Activated CD4-positive, alpha-beta T cell treated with anti-CD3 and anti-CD28 coated beads, Interleukin-2, Interleukin-6, amounts not matched to agents 100 ng/mL and 50 ng/mL, durations not matched to agents 16 hours and 8 hours (primary cell): ENCODE results near the gene WAC.
A peak's percentile ranks its signal among the peaks of the same experiment; 100 is the strongest.

ENCODE experiments used
- DNase-seq: peaks from one replicate; pipeline ENCODE4 v3.0.0-alpha.2; 2020

WAC gene

GRCh38 chr10:28533571-28534304, 820 bp downstream of the WAC start:
- peak; percentile 74 for DNase-seq

DNA sequence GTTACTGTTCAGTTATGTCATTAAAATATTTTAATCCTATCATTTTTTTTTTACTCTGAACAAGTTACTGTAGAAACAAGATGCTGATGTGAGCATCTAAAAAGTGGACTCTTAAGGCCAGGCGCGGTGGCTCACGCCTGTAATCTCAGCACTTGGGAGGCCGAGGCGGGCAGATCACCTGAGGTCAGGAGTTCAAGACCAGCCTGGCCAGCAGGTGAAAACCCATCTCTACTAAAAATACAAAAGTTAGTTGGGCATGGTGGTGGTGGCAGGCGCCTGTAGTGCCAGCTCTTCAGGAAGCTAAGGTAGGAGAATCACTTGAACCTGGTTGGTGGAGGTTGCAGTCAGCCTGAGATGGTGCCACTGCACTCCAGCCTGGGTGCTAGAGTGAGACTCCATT, 2.9 kb downstream of the WAC start:
- no peak for DNase-seq

- DNase-seq = no peak
These were observed 5.7 kb downstream of the WAC start for GRCh38 chr10:28538595-28538994.

DNA sequence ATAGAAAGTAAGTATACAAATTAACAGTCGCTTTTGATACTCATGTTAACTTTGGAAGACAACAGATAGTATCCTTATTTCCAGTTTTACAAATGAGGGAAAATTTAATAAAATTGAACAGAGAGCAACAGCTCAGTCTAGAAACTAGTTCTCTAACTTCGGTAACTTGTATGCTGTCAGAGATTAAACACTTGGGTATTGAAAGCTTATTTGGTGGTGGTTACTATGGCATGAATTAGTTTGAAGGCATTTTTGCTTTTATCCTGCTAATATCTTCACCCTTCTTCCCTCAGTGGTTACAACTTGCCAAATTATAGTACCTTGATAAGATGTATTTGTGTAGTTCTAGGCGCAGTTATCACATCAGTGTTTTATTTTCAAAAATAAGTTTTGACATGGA, 7.2 kb downstream of the WAC start:
- no peak for DNase-seq

- no peak for DNase-seq
These were observed 8.9 kb downstream of the WAC start for GRCh38 chr10:28541717-28542365.

DNA sequence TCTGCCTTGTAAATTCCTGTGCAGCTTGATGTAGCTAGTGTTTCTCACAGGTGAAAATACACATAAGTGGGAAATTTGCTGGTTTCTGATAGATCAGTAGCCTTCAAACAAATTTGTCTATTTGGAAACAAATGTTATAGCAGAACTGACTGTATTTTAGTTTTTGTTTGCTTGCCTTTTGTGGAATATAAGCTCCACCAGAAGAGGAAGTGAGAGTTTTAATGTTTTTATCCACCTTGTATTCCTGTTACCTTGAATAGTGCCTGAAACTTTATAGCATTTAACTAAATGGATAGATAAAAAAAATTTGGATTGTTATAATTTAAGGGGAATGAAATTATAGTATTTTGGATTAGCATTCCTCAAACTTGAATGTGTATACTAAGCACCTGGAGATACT, 9.8 kb downstream of the WAC start:
- DNase-seq = no peak

DNA sequence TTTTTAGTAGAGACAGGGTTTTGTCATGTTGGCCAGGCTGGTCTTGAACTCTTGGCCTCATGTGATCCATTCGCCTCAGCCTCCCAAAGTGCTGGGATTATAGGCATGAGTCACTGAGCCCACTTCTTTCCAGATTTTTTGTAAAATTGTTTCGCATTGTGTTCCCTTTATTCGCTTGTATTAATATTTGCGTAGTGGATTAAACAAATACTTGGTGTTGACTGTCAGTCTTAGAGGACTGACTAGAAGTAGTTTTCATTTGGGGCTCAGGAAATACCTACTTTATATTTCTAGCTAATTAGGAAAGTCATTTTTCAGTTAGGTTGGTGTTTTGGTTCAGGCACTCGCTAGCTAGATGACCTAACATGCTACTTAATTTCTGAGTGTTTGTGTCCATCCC, 11.1 kb downstream of the WAC start:
- DNase-seq = no peak

DNA sequence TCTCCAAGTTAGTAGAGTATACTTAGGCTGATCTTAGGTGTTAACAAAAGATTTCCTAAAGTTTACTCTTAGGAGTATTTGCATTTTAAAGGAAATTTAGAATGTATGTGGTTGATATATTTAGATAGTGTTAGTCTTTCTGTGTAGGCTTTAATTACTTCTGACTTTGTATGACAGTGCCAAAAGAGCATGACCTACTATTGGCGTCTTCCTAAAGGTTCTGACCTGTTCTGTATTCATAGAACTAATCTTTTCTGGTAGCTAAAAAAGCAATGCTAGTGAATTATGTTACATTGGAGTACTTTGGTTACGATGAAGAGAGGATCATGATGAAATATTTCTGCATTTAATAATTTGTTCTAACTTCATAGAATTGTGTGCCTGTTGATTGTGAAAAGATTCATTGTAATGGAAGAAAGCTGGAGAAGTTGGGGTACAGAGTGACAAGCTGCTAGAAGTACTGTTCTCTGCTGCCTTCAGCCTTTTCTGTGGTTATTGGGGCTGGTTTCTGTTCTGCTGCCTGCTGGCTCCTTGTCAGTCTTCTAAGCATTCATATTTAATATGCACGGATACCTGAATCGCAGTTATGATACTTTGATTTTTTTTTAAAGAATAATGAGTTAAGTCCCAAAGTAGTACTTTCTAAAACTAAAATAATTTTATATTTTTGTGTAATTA, 13.2 kb downstream of the WAC start:
- DNase-seq = peak; percentile 17

- DNase-seq = peak; percentile 30
These were observed 16.0 kb downstream of the WAC start for GRCh38 chr10:28548781-28549498.

DNA sequence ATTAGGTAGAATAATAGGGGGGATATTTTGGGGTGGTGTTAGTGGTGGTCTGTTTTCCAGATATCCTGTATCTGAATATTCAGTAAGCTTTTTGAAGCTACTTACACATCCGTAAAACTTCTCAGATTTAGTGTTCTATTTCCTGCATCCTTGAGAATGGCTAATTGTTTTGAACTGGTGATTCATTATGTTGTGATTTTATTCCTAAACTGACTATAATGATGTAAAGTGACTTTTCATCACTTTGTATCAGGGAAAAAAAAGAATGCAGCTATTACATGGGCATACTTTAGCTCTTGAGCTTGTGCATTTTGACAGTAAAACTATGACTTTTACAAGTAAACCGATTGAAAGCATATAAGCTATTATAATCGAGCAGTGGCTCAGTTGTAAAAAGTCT, 18.2 kb downstream of the WAC start:
- DNase-seq = no peak

DNA sequence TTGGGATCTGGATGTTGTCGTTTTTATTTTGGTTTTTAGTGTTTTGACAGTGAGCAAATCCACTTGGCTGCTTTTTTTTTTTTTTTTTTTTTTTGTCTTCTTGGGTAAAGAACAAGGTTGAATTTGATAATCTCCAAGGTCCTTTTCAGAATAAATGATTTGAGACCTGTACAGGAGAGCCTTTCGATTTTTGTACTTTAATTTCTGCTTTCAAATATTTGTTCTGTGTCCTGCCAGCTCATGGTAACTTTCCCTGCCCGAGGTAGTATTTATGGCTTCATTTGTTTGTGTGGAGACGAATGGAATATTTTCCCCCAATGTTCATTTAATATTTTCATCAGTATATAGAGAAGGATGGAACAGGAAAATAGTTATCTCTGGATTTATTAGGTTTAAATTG, 19.9 kb downstream of the WAC start:
- no peak for DNase-seq

DNA sequence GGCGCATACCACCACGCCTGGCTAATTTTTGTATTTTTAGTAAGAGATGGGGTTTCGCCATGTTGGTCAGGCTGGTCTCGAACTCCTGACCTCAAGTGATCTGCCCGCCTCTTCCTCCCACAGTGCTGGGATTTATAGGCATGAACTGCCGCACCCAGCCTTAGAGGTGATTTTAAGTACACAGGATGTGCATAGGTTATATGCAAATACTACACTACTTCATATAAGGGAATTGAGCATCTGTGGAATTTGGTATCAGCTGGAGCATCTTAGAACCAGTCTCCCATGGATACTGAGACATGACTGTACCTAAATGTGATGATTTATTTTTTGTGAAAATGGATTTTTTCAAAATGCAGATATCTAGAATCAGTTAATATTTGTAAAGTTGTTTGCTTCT, 21.1 kb downstream of the WAC start:
- no peak for DNase-seq

- DNase-seq = no peak
These were observed 22.0 kb downstream of the WAC start for GRCh38 chr10:28554952-28555351.

DNA sequence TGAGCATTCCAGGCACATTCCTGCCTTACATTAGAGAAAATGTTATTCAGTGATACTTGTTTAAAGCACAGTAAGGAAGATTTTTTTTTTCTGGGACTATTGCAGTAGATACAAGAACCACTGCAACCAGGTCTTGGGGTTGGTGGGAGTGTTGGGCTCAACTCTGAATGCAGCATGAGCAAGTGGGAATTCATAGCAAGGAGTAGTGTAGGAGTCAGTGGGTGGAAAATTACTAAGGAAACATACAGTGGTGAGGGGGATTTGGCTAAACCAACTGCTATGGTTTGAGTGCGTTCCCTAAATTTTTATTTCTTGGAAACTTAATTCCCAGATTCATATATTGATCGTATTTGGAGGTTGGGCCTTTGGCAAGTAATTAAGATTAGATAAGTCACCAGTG, 22.4 kb downstream of the WAC start:
- DNase-seq = no peak

DNA sequence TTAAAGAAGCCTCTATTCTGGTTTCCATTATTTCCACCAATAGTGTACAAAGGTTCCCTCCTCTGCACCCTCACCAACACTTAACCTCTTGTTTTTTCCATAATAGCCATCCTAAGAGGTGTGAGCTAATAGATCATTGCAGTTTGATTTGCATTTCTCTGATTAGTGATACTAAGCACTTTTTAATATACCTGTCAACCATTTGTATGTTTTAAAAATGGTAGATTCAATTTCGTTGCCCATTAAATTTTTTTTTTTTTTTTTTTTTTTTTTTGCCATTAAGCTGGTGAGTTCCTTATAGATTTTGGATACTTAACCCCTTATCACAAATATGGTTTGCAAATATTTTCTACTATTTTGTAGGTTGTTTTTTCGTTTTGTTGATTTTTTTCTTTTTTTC, 23.2 kb downstream of the WAC start:
- DNase-seq = no peak

DNA sequence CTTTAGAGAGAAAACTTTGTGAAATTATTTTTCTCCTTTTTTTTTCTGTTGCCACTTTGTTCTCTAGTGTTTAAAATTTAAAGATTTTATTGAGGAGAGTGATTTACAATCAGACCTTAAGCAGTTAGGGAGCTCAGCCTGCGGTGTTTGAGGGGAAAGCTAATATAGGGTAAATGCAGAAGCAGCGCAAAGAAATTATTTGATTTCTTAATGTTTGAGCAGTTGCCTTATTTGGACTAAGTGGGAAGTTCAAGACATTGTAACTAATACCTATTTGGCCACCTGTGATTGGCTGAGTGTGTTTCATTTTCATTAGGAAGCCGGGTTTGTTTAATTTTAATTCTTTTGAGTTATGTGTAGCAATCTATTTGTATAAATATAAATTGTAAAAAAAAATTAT, 25.3 kb downstream of the WAC start:
- no peak for DNase-seq

DNA sequence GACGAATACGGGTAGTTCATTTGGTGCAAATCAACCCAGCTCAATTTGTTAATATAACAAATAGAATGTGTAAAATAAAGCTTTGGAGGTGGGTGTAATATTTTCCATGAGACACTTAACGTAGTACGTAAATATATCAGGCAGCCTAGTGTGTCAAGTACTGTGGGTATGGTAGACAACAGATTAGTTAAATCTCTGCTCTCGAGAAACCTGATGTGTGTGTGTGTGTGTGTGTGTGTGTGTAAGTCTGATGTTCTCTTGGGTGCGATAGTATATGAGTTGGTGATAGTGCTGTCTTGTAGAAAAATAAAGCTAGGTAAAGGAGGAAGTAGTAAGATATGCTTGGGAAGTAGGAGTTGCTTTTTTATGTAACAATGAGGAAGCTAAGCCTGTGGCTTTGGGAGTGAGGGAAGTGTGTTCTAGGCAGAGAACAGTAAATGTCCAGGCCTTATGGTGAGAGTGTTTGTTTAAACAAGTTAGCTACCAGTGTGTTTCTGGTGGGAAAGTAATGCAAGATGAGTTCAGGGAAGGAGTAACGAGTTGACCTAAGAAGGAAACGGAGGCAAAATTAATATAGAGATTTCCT, 26.1 kb downstream of the WAC start:
- no peak for DNase-seq

DNA sequence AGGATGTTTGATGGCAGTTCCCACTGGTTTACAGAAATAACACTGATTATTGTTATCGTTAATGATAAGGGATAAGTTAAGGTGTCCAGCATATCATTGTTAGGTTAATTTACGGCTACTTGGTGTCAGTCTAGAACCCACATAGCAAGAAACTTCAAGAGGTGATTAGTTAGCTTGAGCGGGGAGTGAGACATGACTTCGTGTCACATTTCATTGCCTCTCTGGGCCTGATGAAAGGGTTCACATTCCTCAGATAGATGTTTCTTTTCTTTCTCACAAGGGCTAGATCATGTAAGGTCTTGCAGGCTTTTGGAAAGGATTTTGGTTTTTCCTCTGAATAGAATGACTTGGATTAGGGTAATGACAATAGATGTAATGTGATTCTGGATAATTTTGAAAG, 26.7 kb downstream of the WAC start:
- DNase-seq = no peak

DNA sequence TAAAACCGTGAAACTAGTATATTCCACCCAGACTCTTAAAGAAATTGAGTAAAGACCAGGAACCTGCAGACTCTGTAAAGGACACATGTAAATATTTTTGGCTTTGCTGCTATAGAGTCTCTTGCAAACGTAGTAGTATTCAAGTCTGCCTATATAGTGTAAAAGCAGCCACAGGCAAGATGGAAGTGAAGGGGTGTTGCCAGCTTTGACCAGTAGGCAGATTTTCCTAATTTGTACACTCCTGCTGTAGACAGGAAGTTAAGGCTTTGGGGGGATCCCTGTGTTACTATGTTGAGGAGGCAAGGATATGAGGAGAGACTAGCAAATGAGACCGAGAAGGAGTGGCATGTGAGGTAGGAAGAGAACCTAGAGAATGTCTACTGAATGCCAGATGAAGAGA, 27.7 kb downstream of the WAC start:
- no peak for DNase-seq

DNA sequence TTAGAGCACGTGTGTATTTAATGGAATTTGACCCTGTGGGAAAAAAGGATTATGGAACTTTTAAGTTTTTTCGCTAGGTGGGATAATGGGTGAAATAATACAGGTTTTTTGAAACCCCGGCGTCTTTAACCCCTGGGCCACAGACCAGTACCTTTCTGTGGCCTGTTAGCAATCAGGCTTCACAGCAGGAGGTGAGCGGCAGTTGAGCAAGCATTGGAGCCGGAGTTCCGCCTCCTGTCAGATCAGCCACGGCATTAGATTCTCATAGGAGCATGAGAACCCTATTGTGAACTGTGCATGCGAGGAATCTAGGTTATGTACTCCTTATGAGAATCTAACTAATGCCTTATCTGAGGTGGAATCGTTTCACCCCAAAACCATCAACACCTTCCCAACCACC, 28.6 kb downstream of the WAC start:
- no peak for DNase-seq

DNA sequence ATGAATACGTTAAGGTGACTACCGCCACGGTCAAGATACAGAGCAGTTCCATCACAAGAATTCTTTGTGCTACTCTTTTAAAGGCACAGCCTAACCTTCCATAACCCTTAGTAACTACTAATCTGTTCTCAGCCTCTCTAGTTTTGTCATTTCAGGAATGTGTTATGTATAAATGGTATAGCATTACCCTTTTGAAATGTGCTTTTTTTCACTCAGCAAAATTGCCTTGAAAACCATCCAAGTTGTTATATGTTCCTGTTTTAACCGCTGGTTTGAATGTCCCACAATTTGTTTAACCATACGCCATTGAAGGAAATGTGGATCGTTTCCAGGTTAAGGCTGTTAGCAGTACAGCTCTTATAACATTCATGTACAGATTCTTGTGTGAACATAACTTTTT, 32.0 kb downstream of the WAC start:
- peak; percentile 26 for DNase-seq

DNA sequence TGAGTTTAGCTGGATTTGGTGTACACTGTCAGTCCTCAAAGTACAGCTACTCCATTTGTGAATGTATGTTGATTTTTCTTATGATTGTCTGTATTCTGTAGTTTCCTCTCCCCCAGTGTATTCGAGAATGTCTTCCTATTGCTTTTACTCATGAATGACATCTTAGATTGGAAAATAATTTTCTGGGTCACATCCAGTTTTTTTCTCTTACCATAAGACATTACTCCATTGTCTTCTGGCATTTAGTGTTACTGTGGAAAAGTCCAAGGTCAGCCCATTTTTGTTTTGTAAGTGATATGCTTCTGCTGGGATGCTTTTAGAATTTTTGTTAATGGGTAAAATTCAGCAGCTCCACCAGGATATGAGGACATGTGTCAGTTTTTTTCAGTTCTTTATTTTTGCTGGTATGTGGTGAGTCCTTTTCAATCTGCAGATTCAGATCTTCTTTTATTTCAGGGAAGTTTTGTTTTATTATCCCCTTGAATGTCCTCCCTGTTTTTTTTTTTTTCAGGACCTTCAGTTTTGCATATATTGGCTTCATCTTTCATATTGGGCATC, 33.6 kb downstream of the WAC start:
- DNase-seq = no peak
